H1 (cell line): ENCODE results near the gene ADARB2. TPM values are rescaled to one million over a fixed set of nuclear protein-coding genes. Genes with fewer than 3 reads are reported as not detected.

Source experiments
- CTCF ChIA-PET: fragments of 300-600 bp; sonication (Branson Sonifier 250); formaldehyde crosslinking; loops from one replicate; lab custom pipeline; 2021; ENCODE audit not compliant: partially characterized antibody; lab: Charles Lee
- POLR2A ChIA-PET: fragments of 300-600 bp; sonication (Branson Sonifier 250); formaldehyde crosslinking; loops from one replicate; lab custom pipeline; 2021; ENCODE audit warnings: inconsistent platforms; ENCODE audit not compliant: partially characterized antibody; lab: Charles Lee
- DNase-seq, 2 experiments: peaks; one replicate each; pipeline versions ENCODE4 v3.0.0 to v3.0.0-alpha.2; 2010 to 2022; ENCODE audit warnings: low spot score in 2 of 2, low read depth in 1 of 2, mixed read lengths in 1 of 2
- FAIRE-seq: peaks from 2 replicates; lab custom pipeline; 2011; peaks lifted over from hg19 to GRCh38; lab: Jason Lieb, UNC
- H2AFZ ChIP-seq: 2 replicates; pipeline ENCODE4 v1.8.1; 2012; ENCODE audit warnings: low read length, inconsistent platforms
- H2AK5ac ChIP-seq: 2 replicates; pipeline ENCODE4 v1.6.1; 2013; ENCODE audit warnings: low read depth, low read length
- H2BK120ac ChIP-seq: replicated peaks from 2 replicates; pipeline ENCODE3; 2013; ENCODE audit warnings: low read depth, low read length, inconsistent platforms
- H2BK12ac ChIP-seq: 2 replicates; pipeline ENCODE4 v1.6.1; 2013; ENCODE audit warnings: low read depth, low read length
- H2BK15ac ChIP-seq: 2 replicates; pipeline ENCODE4 v1.6.1; 2013; ENCODE audit warnings: low read length
- H2BK20ac ChIP-seq: 2 replicates; pipeline ENCODE4 v1.6.1; 2013; ENCODE audit warnings: low read length
- H2BK5ac ChIP-seq: 2 replicates; pipeline ENCODE4 v1.6.1; 2013; ENCODE audit warnings: low read depth, low read length
- H3K14ac ChIP-seq: 2 replicates; pipeline ENCODE4 v1.6.1; 2013; ENCODE audit warnings: inconsistent platforms; ENCODE audit not compliant: insufficient read length
- H3K18ac ChIP-seq: 2 replicates; pipeline ENCODE4 v1.6.1; 2013; ENCODE audit warnings: low read length; ENCODE audit errors: extremely low read depth
- H3K23ac ChIP-seq: 2 replicates; pipeline ENCODE4 v1.6.1; 2013; ENCODE audit warnings: inconsistent platforms; ENCODE audit not compliant: insufficient read length
- H3K23me2 ChIP-seq: 2 replicates; pipeline ENCODE4 v1.6.1; 2013; ENCODE audit warnings: low read depth, low read length
- H3K27ac ChIP-seq: 2 replicates; pipeline ENCODE4 v1.6.1; 2011; ENCODE audit warnings: low read depth, low read length, inconsistent platforms
- H3K27me3 ChIP-seq, 4 experiments: replicated peaks in 1 of 4; 1 replicate in 1 of 4; 2 replicates in 3 of 4; pipeline versions ENCODE4 v1.6.1 to v1.8.1; 2011 to 2013; ENCODE audit warnings: low read length in 3 of 4, mild to moderate bottlenecking in 3 of 4, inconsistent platforms in 2 of 4, mixed read lengths in 2 of 4, moderate library complexity in 1 of 4; ENCODE audit not compliant: control insufficient read depth in 3 of 4, insufficient read depth in 3 of 4; ENCODE audit errors: extremely low read depth in 1 of 4
- H3K36me3 ChIP-seq, 4 experiments: 2 replicates each; pipeline versions ENCODE4 v1.6.1 to v1.8.1; 2011 to 2013; ENCODE audit warnings: mild to moderate bottlenecking in 4 of 4, low read length in 3 of 4, moderate library complexity in 2 of 4, control low read depth in 1 of 4, inconsistent platforms in 1 of 4; ENCODE audit not compliant: insufficient read depth in 4 of 4, control insufficient read depth in 2 of 4
- H3K4ac ChIP-seq: replicated peaks from 2 replicates; pipeline ENCODE3; 2013; ENCODE audit warnings: low read length, low read depth, mixed read lengths, inconsistent platforms; ENCODE audit not compliant: insufficient read length
- H3K4me1 ChIP-seq, 4 experiments: replicated peaks in 1 of 4; 1 replicate in 1 of 4; 2 replicates in 3 of 4; pipeline versions ENCODE4 v1.6.1 to v1.8.1; 2011 to 2013; ENCODE audit warnings: low read length in 3 of 4, inconsistent platforms in 2 of 4, mixed read lengths in 1 of 4; ENCODE audit not compliant: insufficient read depth in 4 of 4, control insufficient read depth in 3 of 4
- H3K4me2 ChIP-seq, 2 experiments: 2 replicates each; pipeline versions ENCODE4 v1.6.1 to v1.8.1; 2011 to 2013; ENCODE audit warnings: low read depth in 2 of 2, low read length in 2 of 2, control low read depth in 1 of 2, inconsistent platforms in 1 of 2, mild to moderate bottlenecking in 1 of 2; ENCODE audit not compliant: insufficient read depth in 1 of 2
- H3K4me3 ChIP-seq, 4 experiments: fragments of 200-600, 300-600 bp in 1 of 4; sonication (generic), shearing (Covaris generic), sonication (Bioruptor Twin) in 1 of 4; 2 replicates each; pipeline versions ENCODE4 v1.5.1 to v1.8.1; 2011 to 2016; ENCODE audit warnings: low read length in 4 of 4, low read depth in 3 of 4, control low read depth in 2 of 4, inconsistent platforms in 2 of 4, mild to moderate bottlenecking in 2 of 4, mixed read lengths in 1 of 4, moderate library complexity in 1 of 4; ENCODE audit not compliant: insufficient read depth in 2 of 4; ENCODE audit errors: extremely low read depth in 1 of 4
- H3K56ac ChIP-seq: replicated peaks from 2 replicates; pipeline ENCODE3; 2013; ENCODE audit warnings: low read depth, mild to moderate bottlenecking, mixed read lengths, low read length, inconsistent platforms; ENCODE audit not compliant: insufficient read length
- H3K79me1 ChIP-seq: 2 replicates; pipeline ENCODE4 v1.6.1; 2013; ENCODE audit warnings: low read depth, low read length, control low read depth
- H3K79me2 ChIP-seq, 2 experiments: 2 replicates each; pipeline versions ENCODE4 v1.6.1 to v1.8.1; 2012 to 2013; ENCODE audit warnings: low read length in 2 of 2, mild to moderate bottlenecking in 2 of 2, inconsistent platforms in 1 of 2; ENCODE audit not compliant: insufficient read depth in 2 of 2, control insufficient read depth in 1 of 2
- H3K9ac ChIP-seq, 4 experiments: replicated peaks in 1 of 4; 1 replicate in 1 of 4; 2 replicates in 3 of 4; pipeline versions ENCODE4 v1.6.1 to v1.8.1; 2011 to 2013; ENCODE audit warnings: low read depth in 3 of 4, low read length in 3 of 4, control low read depth in 2 of 4, mild to moderate bottlenecking in 2 of 4, moderate library complexity in 2 of 4, inconsistent platforms in 1 of 4; ENCODE audit errors: extremely low read depth in 1 of 4
- H3K9me3 ChIP-seq, 2 experiments: 2 replicates each; pipeline versions ENCODE4 v1.6.1 to v1.8.1; 2012 to 2013; ENCODE audit warnings: mild to moderate bottlenecking in 2 of 2, moderate library complexity in 2 of 2, control low read depth in 1 of 2, inconsistent platforms in 1 of 2, low read depth in 1 of 2, low read length in 1 of 2, mixed read lengths in 1 of 2; ENCODE audit not compliant: insufficient read depth in 2 of 2
- H4K20me1 ChIP-seq, 2 experiments: replicated peaks in 1 of 2; 2 replicates each; pipeline versions ENCODE3 to v1.8.1; 2011 to 2013; ENCODE audit warnings: inconsistent platforms in 2 of 2, low read length in 2 of 2, mild to moderate bottlenecking in 1 of 2; ENCODE audit not compliant: insufficient read depth in 2 of 2, control insufficient read depth in 1 of 2
- H4K5ac ChIP-seq: 2 replicates; pipeline ENCODE4 v1.6.1; 2013; ENCODE audit warnings: low read length, low read depth, mixed read lengths, inconsistent platforms; ENCODE audit not compliant: insufficient read length
- H4K8ac ChIP-seq: 2 replicates; pipeline ENCODE4 v1.8.0; 2013; ENCODE audit warnings: mild to moderate bottlenecking, moderate library complexity, low read length, inconsistent platforms; ENCODE audit not compliant: insufficient read depth; ENCODE audit errors: extremely low read depth
- H4K91ac ChIP-seq: replicated peaks from 2 replicates; pipeline ENCODE3; 2013; ENCODE audit warnings: low read length, mixed read lengths, inconsistent platforms; ENCODE audit not compliant: insufficient read length
- ATF2 ChIP-seq: IDR thresholded peaks from 2 replicates; pipeline ENCODE4 v1.6.1; 2012; ENCODE audit warnings: low read length, inconsistent platforms
- CBX8 ChIP-seq: fragments of 300-800, 300-1000 bp; sonication (generic); IDR thresholded peaks from 2 replicates; pipeline ENCODE4 v1.7.1; 2016; ENCODE audit warnings: low read depth, low read length, borderline replicate concordance
- CEBPB ChIP-seq: IDR thresholded peaks from 2 replicates; pipeline ENCODE4 v1.6.1; 2012; ENCODE audit warnings: low read depth, low read length
- CREB1 ChIP-seq: IDR thresholded peaks from 2 replicates; pipeline ENCODE4 v1.6.1; 2012; ENCODE audit warnings: inconsistent platforms
- CTBP2 ChIP-seq: IDR thresholded peaks from 2 replicates; pipeline ENCODE4 v1.7.0; 2011; ENCODE audit warnings: borderline replicate concordance, mild to moderate bottlenecking, moderate library complexity, mixed read lengths, low read length; ENCODE audit not compliant: insufficient read depth, insufficient read length
- GTF2F1 ChIP-seq: IDR thresholded peaks from 2 replicates; pipeline ENCODE4 v1.6.1; 2012; ENCODE audit warnings: low read depth, low read length, improper control_type of control experiment, borderline replicate concordance
- KDM5A ChIP-seq: fragments of 200-600 bp; IDR thresholded peaks from 2 replicates; pipeline ENCODE4 v1.7.1; 2012; ENCODE audit warnings: mild to moderate bottlenecking, low read length, inconsistent platforms, mixed read lengths
- NRF1 ChIP-seq: IDR thresholded peaks from 2 replicates; pipeline ENCODE4 v1.6.1; 2011; ENCODE audit warnings: mild to moderate bottlenecking, low read depth, low read length, improper control_type of control experiment
- RAD21 ChIP-seq, 2 experiments: IDR thresholded peaks in 1 of 2; conservative IDR thresholded peaks in 1 of 2; 2 replicates each; pipeline ENCODE4 v1.6.1; 2011; ENCODE audit warnings: low read depth in 2 of 2, low read length in 2 of 2, improper control_type of control experiment in 1 of 2, inconsistent platforms in 1 of 2, mild to moderate bottlenecking in 1 of 2, moderate library complexity in 1 of 2
- SIN3A ChIP-seq, 2 experiments: IDR thresholded peaks in 1 of 2; conservative IDR thresholded peaks in 1 of 2; 2 replicates each; pipeline ENCODE4 v1.6.1; 2011 to 2012; ENCODE audit warnings: low read length in 2 of 2, improper control_type of control experiment in 1 of 2, low read depth in 1 of 2, mild to moderate bottlenecking in 1 of 2
- SRF ChIP-seq: IDR thresholded peaks from 2 replicates; pipeline ENCODE4 v1.6.1; 2011; ENCODE audit warnings: mild to moderate bottlenecking, low read depth, low read length, moderate library complexity
- TEAD4 ChIP-seq: IDR thresholded peaks from 2 replicates; pipeline ENCODE4 v1.6.1; 2012; ENCODE audit warnings: low read depth, low read length, inconsistent platforms, mixed read lengths
- WGBS, 2 experiments: shearing (Covaris generic) in 1 of 2; methylation state at CpG; one replicate each; pipeline versions ENCODE4 v1.1.6 to v1.1.7; 2013 to 2015; ENCODE audit warnings: low lambda C conversion rate in 2 of 2, mixed read lengths in 2 of 2, inconsistent platforms in 1 of 2, low coverage in 1 of 2, missing lambda C conversion rate in 1 of 2; ENCODE audit not compliant: insufficient replicate concordance in 2 of 2, insufficient coverage in 1 of 2, insufficient read length in 1 of 2; ENCODE audit errors: extremely low coverage in 1 of 2, missing lambda C conversion rate in 1 of 2; 5-methylcytosine and 5-hydroxymethylcytosine counted together
- polyA plus RNA-seq, 7 experiments: library from polyadenylated mRNA; depleted of rRNA in 3 of 7; stranded (reverse) in 5 of 7; unstranded in 2 of 7; fragments of >200 nt in 5 of 7; fragments of 200-250 nt in 2 of 7; gene quantifications; 1 replicate in 5 of 7; 2 replicates in 1 of 7; 4 replicates in 1 of 7; pipeline versions ENCODE4 v1.2.1 to v1.2.3, GENCODE V29; 2011 to 2013; ENCODE audit warnings: missing spikeins in 2 of 7, mixed read lengths in 2 of 7
- total RNA-seq: library from RNA; stranded (reverse); fragmentation: NEBNext Ultra II Directional; extraction: Animal tissue kit (Norgen Biotek cat#: 25700); gene quantifications from 2 replicates; pipeline ENCODE4 v1.2.1, GENCODE V29; 2021

The ADARB2 gene
- total and polyA plus RNA-seq, 2 of the 8 experiments (the other 6 are each of a cell fraction or from before 2014, with no cell fraction given) = 2.2 to 2.8 TPM

- CTCF ChIA-PET = no interaction called here
- Histone ChIP-seq H3K4me1 (no peaks in the 10 kb centered on the region; a peak in 1 of 7 replicates), H3K79me2 (no peaks in the 10 kb centered on the region), H4K91ac (no peak overlapping the region), H4K20me1 (peaks cover 0 to 2% of the 10 kb centered on the region in 2 experiments), H3K18ac (no peak overlapping the region), H2BK120ac (no peak overlapping the region), H3K56ac (no peak overlapping the region), H2BK12ac (no peak overlapping the region), H3K23me2 (peaks cover 2% of the 10 kb centered on the region; the same call in 1 of the 2 replicates), H3K9ac (no peak overlapping the region), H2AK5ac (no peak overlapping the region), H3K79me1 (no peaks in the 10 kb centered on the region), H3K14ac (no peak overlapping the region), H2BK15ac (no peak overlapping the region; the same call in 1 of the 2 replicates), H3K4me2 (no peak overlapping the region), H3K27ac (no peak overlapping the region), H3K36me3 (no peaks in the 10 kb centered on the region; a peak in 1 of 8 replicates), H3K23ac (no peak overlapping the region), H3K4ac (no peak overlapping the region), H4K8ac (no peak overlapping the region), H3K27me3 (peaks cover 0 to 4% (median 0%) of the 10 kb centered on the region in 4 experiments; a peak in 1 of 7 replicates), H2BK5ac (no peak overlapping the region), H4K5ac (no peak overlapping the region), H3K4me3 (no peak overlapping the region), H2BK20ac (no peak overlapping the region), H2AFZ (no peak overlapping the region), H3K9me3 (no peaks in the 10 kb centered on the region)
- no peak for DNase-seq
- 95% methylated on average over 14 of the region's 14 CpGs; no CpG with 5 or more reads in 1 of the 2 experiments for WGBS, 2 experiments
- FAIRE-seq = no peak
- POLR2A ChIA-PET = no interaction called here
- no peak for TF ChIP-seq RAD21 (IDR thresholded peaks at IDR 0.05 in 1 of 2, conservative IDR thresholded peaks at IDR 0.05 in 1 of 2; ENCODE audit: low read depth in 2 of 2, low read length in 2 of 2)
- no peak for TF ChIP-seq CTBP2
- no peak for TF ChIP-seq NRF1
- TF ChIP-seq SIN3A (conservative IDR thresholded peaks at IDR 0.05 in 1 of 2, IDR thresholded peaks at IDR 0.05 in 1 of 2; ENCODE audit: low read depth in 1 of 2, low read length in 2 of 2) = no peak
- no peak for TF ChIP-seq CBX8
- no peak for TF ChIP-seq GTF2F1
- TF ChIP-seq TEAD4 = no peak
- TF ChIP-seq ATF2 = no peak
- TF ChIP-seq CREB1 = no peak
- no peak for TF ChIP-seq KDM5A
- no peak for TF ChIP-seq SRF
- TF ChIP-seq CEBPB = no peak
These were observed 204.7 kb downstream of the ADARB2 start for GRCh38 chr10:1532636-1533035.
